ENCODE results near the gene P4HA2.

P4HA2 gene

GRCh38 chr5:132226516-132227234 lies 978 bp downstream of the P4HA2 start:
- TF ChIP-seq CTCF (IDR thresholded peaks at IDR 0.05; ENCODE audit: low read depth, low read length, missing control alignments), result no peak
- in situ Hi-C loops (cut with HindIII; ENCODE audit: low sequenced_read_pairs), result no loop called here
- DNase-seq (ENCODE audit: low read depth), result no peak
- peak overlapping the region; percentile 58 for H3K4me3 ChIP-seq (ENCODE audit: low read depth, low read length)

GRCh38 chr5:132225165-132226032 lies 2.3 kb downstream of the P4HA2 start:
- in situ Hi-C loops (cut with HindIII; ENCODE audit: low sequenced_read_pairs), result no loop called here
- H3K4me3 ChIP-seq (ENCODE audit: low read depth, low read length), result peak overlapping the region; percentile 58
- no peak for TF ChIP-seq CTCF (IDR thresholded peaks at IDR 0.05; ENCODE audit: low read depth, low read length, missing control alignments)
- no peak for DNase-seq (ENCODE audit: low read depth)

- DNase-seq (ENCODE audit: low read depth), result no peak
- no peak for TF ChIP-seq CTCF (IDR thresholded peaks at IDR 0.05; ENCODE audit: low read depth, low read length, missing control alignments)
- H3K4me3 ChIP-seq (ENCODE audit: low read depth, low read length), result no peak overlapping the region
- in situ Hi-C loops (cut with HindIII; ENCODE audit: low sequenced_read_pairs), result no loop called here
These were observed 2.9 kb downstream of the P4HA2 start for GRCh38 chr5:132224716-132225115.

- H3K4me3 ChIP-seq (ENCODE audit: low read depth, low read length), result no peak overlapping the region
- in situ Hi-C loops (cut with HindIII; ENCODE audit: low sequenced_read_pairs), result no loop called here
- no peak for DNase-seq (ENCODE audit: low read depth)
- TF ChIP-seq CTCF (IDR thresholded peaks at IDR 0.05; ENCODE audit: low read depth, low read length, missing control alignments), result no peak
These were observed 3.8 kb downstream of the P4HA2 start for GRCh38 chr5:132223861-132224260.

- no peak for TF ChIP-seq CTCF (IDR thresholded peaks at IDR 0.05; ENCODE audit: low read depth, low read length, missing control alignments)
- in situ Hi-C loops (cut with HindIII; ENCODE audit: low sequenced_read_pairs), result no loop called here
- no peak for DNase-seq (ENCODE audit: low read depth)
These were observed 5.0 kb downstream of the P4HA2 start for GRCh38 chr5:132222649-132223038.

GRCh38 chr5:132221781-132222648 lies 5.6 kb downstream of the P4HA2 start:
- in situ Hi-C loops (cut with HindIII; ENCODE audit: low sequenced_read_pairs), result no loop called here
- peak; percentile 82 for DNase-seq (ENCODE audit: low read depth)

More at GRCh38 chr5:132222649-132223038, 5.0 kb downstream of the P4HA2 start:
- H3K4me3 ChIP-seq (ENCODE audit: low read depth, low read length), result no peak overlapping the region

More at GRCh38 chr5:132221781-132222648, 5.6 kb downstream of the P4HA2 start:
- H3K4me3 ChIP-seq (ENCODE audit: low read depth, low read length), result no peak overlapping the region
- peak; percentile 18 for TF ChIP-seq CTCF (IDR thresholded peaks at IDR 0.05; ENCODE audit: low read depth, low read length, missing control alignments)

Measured in astrocyte of the cerebellum (primary cell).